GM12874 (cell line): ENCODE measurements around the gene PLET1.

Source experiments
- TF ChIP-seq, protein P1 (sequence below): IDR thresholded peaks from 2 replicates; pipeline ENCODE4 v1.5.1; 2011; ENCODE audit warnings: low read depth, mild to moderate bottlenecking, control low read depth, low read length, moderate library complexity; ENCODE audit not compliant: insufficient read depth

PLET1 gene

DNA sequence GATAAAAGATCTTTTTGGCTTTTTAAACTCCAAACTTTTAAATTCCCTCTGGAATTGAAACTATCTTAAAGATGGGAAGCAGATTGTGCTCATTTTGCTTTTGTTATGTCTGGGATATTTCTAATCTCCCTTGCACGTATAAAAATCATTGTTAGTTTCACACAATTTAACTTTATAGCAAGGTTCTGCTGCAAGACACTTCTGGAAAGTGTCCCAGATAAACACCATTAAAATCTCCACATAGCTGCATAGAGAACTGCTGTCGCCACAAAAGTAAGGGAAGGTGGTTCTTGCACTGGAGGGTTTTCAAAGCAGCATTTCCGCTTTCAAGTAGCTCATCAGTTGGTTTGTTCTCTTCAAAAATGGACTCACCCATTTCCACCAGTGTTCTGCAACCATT lies 22.6 kb downstream of the PLET1 start:
- TF ChIP-seq, protein P1, sequence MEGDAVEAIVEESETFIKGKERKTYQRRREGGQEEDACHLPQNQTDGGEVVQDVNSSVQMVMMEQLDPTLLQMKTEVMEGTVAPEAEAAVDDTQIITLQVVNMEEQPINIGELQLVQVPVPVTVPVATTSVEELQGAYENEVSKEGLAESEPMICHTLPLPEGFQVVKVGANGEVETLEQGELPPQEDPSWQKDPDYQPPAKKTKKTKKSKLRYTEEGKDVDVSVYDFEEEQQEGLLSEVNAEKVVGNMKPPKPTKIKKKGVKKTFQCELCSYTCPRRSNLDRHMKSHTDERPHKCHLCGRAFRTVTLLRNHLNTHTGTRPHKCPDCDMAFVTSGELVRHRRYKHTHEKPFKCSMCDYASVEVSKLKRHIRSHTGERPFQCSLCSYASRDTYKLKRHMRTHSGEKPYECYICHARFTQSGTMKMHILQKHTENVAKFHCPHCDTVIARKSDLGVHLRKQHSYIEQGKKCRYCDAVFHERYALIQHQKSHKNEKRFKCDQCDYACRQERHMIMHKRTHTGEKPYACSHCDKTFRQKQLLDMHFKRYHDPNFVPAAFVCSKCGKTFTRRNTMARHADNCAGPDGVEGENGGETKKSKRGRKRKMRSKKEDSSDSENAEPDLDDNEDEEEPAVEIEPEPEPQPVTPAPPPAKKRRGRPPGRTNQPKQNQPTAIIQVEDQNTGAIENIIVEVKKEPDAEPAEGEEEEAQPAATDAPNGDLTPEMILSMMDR: no peak

- TF ChIP-seq, protein P1: no peak
These were observed 23.2 kb downstream of the PLET1 start for GRCh38 chr11:112237451-112237850.

DNA sequence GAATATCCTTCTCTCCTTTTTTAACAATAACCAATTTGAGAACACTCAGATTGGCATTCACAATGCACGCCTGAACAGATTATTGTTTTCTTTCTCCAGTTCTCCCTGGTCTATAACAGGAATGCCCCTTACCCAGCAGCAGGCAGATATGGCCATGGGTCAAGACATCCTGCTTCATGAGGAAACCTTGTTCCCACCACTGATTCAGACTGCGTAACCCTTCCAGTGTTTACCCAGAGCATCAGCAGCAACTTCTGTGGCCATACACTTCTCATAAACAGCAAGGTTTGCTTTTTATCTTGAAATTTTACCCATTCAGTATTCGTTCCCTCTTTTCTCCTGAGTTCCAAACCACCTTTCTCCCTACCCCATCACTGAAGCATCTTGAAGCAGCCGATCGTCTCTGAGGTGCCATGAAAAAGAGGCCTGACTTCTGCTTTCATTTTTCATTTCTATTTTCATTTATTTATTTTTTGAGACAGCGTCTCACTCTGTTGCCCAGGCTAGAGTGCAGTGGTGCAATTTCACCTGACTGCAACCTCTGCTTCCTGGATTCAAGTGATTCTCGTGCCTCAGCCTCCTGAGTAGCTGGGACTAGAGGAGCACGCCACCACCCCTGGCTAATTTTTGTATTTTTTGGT lies 24.8 kb downstream of the PLET1 start:
- TF ChIP-seq, protein P1: no peak

- TF ChIP-seq, protein P1: no peak
These were observed 28.7 kb downstream of the PLET1 start for GRCh38 chr11:112231952-112232351.

- TF ChIP-seq, protein P1: no peak
These were observed 30.8 kb downstream of the PLET1 start for GRCh38 chr11:112229746-112230433.

DNA sequence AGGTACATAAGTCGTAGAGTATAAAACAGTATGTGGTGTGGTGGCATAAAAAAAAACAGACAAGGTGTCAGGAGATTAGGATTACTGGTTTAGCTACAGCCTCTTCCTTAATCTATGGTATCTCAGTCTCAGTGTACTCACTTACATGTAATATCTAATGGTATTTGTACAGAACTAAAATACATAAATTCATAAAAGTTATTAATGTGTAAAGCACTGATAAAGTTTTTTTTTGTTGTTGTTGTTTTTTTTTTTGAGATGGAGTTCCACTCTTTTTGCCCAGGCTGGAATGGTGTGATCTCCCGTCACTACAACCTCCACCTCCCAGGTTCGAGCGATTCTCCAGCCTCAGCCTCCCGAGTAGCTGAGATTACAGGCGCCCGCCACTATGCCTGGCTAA lies 31.5 kb downstream of the PLET1 start:
- TF ChIP-seq, protein P1: no peak

DNA sequence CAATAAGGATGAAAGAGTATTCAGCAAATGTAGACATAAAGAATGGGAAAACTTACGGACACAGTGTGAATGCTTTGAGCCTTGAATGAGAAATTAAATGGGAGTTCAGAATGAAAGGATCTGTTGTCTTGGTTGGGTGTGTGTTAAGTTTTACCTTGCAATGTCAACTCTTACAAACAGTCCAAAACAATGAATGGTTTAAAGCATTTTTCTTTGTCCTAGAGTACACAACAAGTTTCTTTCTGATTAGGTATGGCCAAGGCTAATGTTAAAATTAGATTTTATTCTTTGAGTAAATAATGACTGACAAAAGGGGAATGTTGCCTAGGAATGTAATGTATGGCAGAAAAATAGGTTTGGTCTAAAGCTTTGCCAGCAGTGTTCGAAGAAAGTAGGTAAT lies 32.0 kb downstream of the PLET1 start:
- TF ChIP-seq, protein P1: no peak
